A549 (cell line): ENCODE results near the gene RTN4RL1.

Experiments used
- ATOH8 ChIP-seq: fragments of 250-450 bp; sonication (Bioruptor Pico); IDR thresholded peaks from 2 replicates; pipeline ENCODE4 v1.5.0; 2020; ENCODE audit warnings: low read depth, mild to moderate bottlenecking, moderate library complexity
- BHLHE40 ChIP-seq: IDR thresholded peaks from 2 replicates; pipeline ENCODE4 v1.6.1; 2012; ENCODE audit warnings: low read depth, low read length, inconsistent platforms
- CBX2 ChIP-seq: fragments of 200-600 bp; sonication (generic); IDR thresholded peaks from 2 replicates; pipeline ENCODE4 v1.6.1; 2016; ENCODE audit warnings: low read depth, mild to moderate bottlenecking, borderline replicate concordance
- CEBPB ChIP-seq, 2 experiments: fragments of >200 bp in 1 of 2; sonication (Bioruptor Twin) in 1 of 2; formaldehyde crosslinking in 1 of 2; IDR thresholded peaks; 2 replicates each; pipeline ENCODE4 v1.6.1; 2012 to 2016
- EP300 ChIP-seq, 2 experiments: fragments of >200 bp; sonication (Bioruptor Twin); formaldehyde crosslinking; IDR thresholded peaks; 2 replicates in 1 of 2; 3 replicates in 1 of 2; pipeline ENCODE4 v1.6.1; 2016 to 2017
- GATA3 ChIP-seq: IDR thresholded peaks from 2 replicates; pipeline ENCODE4 v1.6.1; 2012; ENCODE audit warnings: borderline replicate concordance
- NFE2L2 ChIP-seq: fragments of 150-350 bp; conservative IDR thresholded peaks from 2 replicates; pipeline ENCODE4 v1.6.1; 2014; ENCODE audit warnings: low read length
- POLR2AphosphoS2 ChIP-seq: conservative IDR thresholded peaks from 2 replicates; pipeline ENCODE4 v1.6.1; 2012; ENCODE audit warnings: low read length, improper control_type of control experiment, inconsistent platforms
- TP53 ChIP-seq: fragments of 250-450 bp; sonication (Bioruptor Pico); IDR thresholded peaks from 2 replicates; pipeline ENCODE4 v1.5.0; 2021; ENCODE audit warnings: mild to moderate bottlenecking, moderate library complexity
- USF2 ChIP-seq: fragments of 450-650 bp; IDR thresholded peaks from 2 replicates; pipeline ENCODE4 v1.6.1; 2014; ENCODE audit warnings: antibody characterized with exemption
- TF ChIP-seq, protein P1 (sequence below): fragments of >200 bp; sonication (Bioruptor Twin); formaldehyde crosslinking; IDR thresholded peaks from 3 replicates; pipeline ENCODE4 v1.5.1; 2016

DNA sequence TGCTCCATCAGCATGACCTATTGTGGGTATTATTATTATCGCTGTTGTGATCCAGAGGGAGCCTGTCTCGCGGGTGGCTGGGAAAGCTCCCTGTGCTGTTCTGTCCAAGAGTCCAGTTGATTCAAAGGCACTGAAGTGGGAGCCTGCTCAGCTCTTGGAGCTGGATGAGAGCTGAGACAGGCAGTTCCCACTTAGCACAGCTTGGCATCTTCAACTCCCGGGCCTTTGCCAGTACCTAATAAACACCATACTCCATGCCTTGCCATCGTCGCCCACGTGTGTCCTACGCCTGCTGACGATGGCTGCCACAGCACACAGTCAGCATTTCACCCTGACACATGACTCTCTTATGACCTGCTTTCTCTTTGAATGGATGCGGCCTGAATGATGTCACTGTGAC lies 32.6 kb downstream of the RTN4RL1 start:
- TF ChIP-seq BHLHE40, result no peak
- TF ChIP-seq, protein P1, sequence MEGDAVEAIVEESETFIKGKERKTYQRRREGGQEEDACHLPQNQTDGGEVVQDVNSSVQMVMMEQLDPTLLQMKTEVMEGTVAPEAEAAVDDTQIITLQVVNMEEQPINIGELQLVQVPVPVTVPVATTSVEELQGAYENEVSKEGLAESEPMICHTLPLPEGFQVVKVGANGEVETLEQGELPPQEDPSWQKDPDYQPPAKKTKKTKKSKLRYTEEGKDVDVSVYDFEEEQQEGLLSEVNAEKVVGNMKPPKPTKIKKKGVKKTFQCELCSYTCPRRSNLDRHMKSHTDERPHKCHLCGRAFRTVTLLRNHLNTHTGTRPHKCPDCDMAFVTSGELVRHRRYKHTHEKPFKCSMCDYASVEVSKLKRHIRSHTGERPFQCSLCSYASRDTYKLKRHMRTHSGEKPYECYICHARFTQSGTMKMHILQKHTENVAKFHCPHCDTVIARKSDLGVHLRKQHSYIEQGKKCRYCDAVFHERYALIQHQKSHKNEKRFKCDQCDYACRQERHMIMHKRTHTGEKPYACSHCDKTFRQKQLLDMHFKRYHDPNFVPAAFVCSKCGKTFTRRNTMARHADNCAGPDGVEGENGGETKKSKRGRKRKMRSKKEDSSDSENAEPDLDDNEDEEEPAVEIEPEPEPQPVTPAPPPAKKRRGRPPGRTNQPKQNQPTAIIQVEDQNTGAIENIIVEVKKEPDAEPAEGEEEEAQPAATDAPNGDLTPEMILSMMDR, result no peak
- no peak for TF ChIP-seq EP300 (IDR thresholded peaks at IDR 0.05)
- TF ChIP-seq TP53 (CRISPR knock-in tag), result no peak
- no peak for TF ChIP-seq POLR2AphosphoS2
- no peak for TF ChIP-seq CEBPB (IDR thresholded peaks at IDR 0.05)
- TF ChIP-seq NFE2L2, result no peak
- TF ChIP-seq USF2, result no peak
- TF ChIP-seq CBX2, result no peak
- TF ChIP-seq ATOH8 (CRISPR knock-in tag), result no peak
- TF ChIP-seq GATA3, result no peak
